ENCODE results near the gene KCNQ1. TPM values are rescaled to one million over a fixed set of nuclear protein-coding genes. Genes with fewer than 3 reads are reported as not detected.
"Not testable (repeated sequence)": the region's sequence is repeated elsewhere in the genome, so short reads cannot be mapped to it uniquely, and the experiment has no call there.

KCNQ1 gene
- total RNA-seq, 2 donors from 2014 or later = 51.4 to 55.8 TPM

DNA sequence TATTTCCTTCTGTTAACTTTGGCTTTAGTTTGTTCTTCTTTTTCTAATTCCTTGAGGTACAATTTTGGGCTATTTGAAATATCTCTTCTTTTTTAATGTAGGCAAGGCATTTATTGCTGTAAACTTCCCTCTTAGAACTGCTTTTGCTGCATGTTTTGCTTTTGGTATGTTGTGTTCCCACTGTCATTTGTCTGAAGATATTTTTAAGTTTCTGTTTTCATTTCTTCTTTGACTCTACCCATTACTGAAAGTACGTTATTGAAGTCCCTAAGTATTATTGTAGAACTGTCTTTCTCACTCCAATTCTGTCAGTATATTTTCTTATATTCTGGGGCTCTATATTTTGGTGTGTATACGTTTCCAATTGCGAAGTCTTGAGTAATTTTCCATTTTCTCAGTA is 177.1 kb downstream of the KCNQ1 start:
- intact Hi-C loops (cut with DNase I) = no loop called here
- no peaks in the 10 kb centered on the region for H3K27me3 ChIP-seq
- H3K36me3 ChIP-seq = no peaks in the 10 kb centered on the region
- no peaks in the 10 kb centered on the region for H3K4me1 ChIP-seq
- no peak for DNase-seq
- H3K9ac ChIP-seq (ENCODE audit: low read depth in 2 of 2, low read length in 2 of 2) = no peak overlapping the region
- no peak overlapping the region for H3K27ac ChIP-seq
- H3K9me3 ChIP-seq = no peaks in the 10 kb centered on the region
- TF ChIP-seq, protein P1, sequence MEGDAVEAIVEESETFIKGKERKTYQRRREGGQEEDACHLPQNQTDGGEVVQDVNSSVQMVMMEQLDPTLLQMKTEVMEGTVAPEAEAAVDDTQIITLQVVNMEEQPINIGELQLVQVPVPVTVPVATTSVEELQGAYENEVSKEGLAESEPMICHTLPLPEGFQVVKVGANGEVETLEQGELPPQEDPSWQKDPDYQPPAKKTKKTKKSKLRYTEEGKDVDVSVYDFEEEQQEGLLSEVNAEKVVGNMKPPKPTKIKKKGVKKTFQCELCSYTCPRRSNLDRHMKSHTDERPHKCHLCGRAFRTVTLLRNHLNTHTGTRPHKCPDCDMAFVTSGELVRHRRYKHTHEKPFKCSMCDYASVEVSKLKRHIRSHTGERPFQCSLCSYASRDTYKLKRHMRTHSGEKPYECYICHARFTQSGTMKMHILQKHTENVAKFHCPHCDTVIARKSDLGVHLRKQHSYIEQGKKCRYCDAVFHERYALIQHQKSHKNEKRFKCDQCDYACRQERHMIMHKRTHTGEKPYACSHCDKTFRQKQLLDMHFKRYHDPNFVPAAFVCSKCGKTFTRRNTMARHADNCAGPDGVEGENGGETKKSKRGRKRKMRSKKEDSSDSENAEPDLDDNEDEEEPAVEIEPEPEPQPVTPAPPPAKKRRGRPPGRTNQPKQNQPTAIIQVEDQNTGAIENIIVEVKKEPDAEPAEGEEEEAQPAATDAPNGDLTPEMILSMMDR (IDR thresholded peaks at IDR 0.05) = no peak
- H3K4me3 ChIP-seq = no peak overlapping the region

DNA sequence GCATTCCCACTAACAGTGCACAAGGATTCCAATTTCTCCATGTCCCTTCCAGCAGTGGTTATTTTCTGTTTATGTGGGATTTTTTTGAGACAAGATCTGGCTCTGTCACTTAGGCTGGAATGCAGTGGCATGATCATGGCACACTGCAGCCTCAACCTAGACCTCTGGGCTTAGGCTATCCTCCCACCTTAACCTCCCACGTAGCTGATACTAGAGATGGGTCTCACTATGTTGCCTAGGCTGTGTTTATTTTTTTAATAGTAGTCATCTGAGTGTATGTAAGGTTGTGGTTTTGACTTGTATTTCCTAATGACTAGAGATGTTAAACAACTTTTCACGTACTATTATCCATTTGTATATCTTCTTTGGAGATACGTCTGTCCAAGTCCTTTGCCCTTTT is 180.4 kb downstream of the KCNQ1 start:
- TF ChIP-seq, protein P1 (IDR thresholded peaks at IDR 0.05) = no peak
- H3K9me3 ChIP-seq = peaks cover 3% of the 10 kb centered on the region
- no peak overlapping the region for H3K4me3 ChIP-seq
- DNase-seq = no peak
- no peaks in the 10 kb centered on the region for H3K27me3 ChIP-seq
- no peaks in the 10 kb centered on the region for H3K4me1 ChIP-seq
- H3K9ac ChIP-seq (ENCODE audit: low read depth in 2 of 2, low read length in 2 of 2) = no peak overlapping the region
- no peaks in the 10 kb centered on the region for H3K36me3 ChIP-seq
- no peak overlapping the region for H3K27ac ChIP-seq
- intact Hi-C loops (cut with DNase I) = no loop called here

DNA sequence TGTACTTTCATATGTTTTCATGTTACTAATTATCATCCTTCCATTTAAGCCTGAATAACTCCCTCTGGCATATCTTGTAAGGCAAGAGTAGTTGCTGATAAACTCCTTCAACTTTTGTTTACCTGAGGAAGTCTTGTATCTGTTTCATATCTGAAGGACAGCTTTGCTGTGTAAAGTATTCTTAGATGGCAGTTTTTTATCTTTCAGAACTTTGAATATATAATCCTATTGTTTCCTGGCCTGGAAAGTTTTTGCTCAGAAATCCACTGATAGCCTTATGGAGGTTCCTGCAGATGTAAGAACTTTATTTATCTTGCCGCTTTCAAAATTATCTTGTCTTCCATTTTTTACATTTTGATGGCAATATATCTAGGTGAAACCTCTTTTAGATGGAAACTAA is 185.9 kb downstream of the KCNQ1 start:
- intact Hi-C loops (cut with DNase I) = no loop called here
- H3K9me3 ChIP-seq = peaks cover 3% of the 10 kb centered on the region
- TF ChIP-seq, protein P1 (IDR thresholded peaks at IDR 0.05) = no peak
- no peak overlapping the region for H3K9ac ChIP-seq (ENCODE audit: low read depth in 2 of 2, low read length in 2 of 2)
- H3K27ac ChIP-seq = no peak overlapping the region
- no peak overlapping the region for H3K4me3 ChIP-seq
- no peaks in the 10 kb centered on the region for H3K36me3 ChIP-seq
- no peak for DNase-seq
- H3K4me1 ChIP-seq = no peaks in the 10 kb centered on the region
- no peaks in the 10 kb centered on the region for H3K27me3 ChIP-seq

DNA sequence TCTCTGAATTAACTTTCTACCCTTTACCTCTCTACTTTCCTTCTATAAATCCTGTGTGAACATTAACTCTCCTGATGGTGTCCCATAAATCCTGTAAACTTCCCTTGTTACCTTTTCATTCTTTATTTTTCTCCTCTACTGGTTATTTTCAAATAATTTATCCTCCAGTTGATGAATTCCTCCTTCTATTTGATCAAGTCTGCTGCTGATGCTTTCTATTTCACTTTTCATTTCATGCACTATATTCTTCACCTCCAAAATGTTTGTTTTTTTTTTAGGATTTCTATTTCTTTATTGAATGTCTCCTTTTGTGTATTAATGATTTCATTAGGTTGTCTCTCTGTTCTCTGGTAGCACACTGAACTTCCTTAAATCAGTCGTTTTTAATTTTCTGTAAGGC is 186.4 kb downstream of the KCNQ1 start:
- intact Hi-C loops (cut with DNase I) = no loop called here
- H3K4me3 ChIP-seq = no peak overlapping the region
- no peaks in the 10 kb centered on the region for H3K4me1 ChIP-seq
- no peak overlapping the region for H3K27ac ChIP-seq
- H3K9me3 ChIP-seq = peaks cover 3% of the 10 kb centered on the region
- H3K9ac ChIP-seq (ENCODE audit: low read depth in 2 of 2, low read length in 2 of 2) = no peak overlapping the region
- H3K27me3 ChIP-seq = no peaks in the 10 kb centered on the region
- TF ChIP-seq, protein P1 (IDR thresholded peaks at IDR 0.05) = no peak
- no peak for DNase-seq
- H3K36me3 ChIP-seq = no peaks in the 10 kb centered on the region

DNA sequence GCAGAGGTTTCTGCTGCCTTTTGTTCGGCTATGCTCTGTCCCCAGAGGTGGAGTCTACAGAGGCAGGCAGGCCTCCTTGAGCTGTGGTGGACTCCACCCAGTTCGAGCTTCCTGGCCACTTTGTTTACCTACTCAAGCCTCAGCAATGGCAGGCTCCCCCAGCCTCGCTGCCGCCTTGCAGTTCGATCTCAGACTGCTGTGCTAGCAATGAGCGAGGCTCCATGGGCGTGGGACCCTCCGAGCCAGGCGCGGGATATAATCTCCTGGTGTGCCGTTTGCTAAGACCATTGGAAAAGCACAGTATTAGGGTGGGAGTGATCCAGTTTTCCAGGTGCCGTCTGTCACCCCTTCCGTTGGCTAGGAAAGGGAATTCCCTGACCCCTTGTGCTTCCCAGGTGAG is 195.0 kb downstream of the KCNQ1 start:
- H3K9ac ChIP-seq (ENCODE audit: low read depth in 2 of 2, low read length in 2 of 2); H3K9me3 ChIP-seq; intact Hi-C loops (cut with DNase I); H3K4me1 ChIP-seq; H3K27ac ChIP-seq; H3K36me3 ChIP-seq; DNase-seq; H3K27me3 ChIP-seq; H3K4me3 ChIP-seq: not testable (repeated sequence)

DNA sequence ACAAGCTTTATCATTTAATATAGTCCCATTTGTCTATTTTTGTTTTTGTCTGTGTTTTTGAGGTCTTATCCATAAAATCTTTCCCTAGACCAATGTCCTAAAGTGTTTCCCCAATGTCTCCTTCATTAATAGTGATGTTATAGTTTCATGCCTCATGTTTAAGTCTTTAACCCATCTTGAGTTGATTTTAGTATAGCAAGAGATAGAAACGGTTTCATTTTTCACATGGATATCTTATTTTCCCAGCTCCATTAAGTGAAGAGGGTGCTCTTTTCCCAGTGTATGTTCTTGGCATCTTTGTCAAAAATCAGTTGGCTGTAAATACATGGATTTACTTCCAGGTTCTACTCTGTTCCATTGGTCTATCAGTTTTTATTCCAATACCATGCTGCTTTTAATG is 196.8 kb downstream of the KCNQ1 start:
- intact Hi-C loops (cut with DNase I) = no loop called here
- H3K4me3 ChIP-seq = no peak overlapping the region
- no peaks in the 10 kb centered on the region for H3K36me3 ChIP-seq
- H3K9ac ChIP-seq (ENCODE audit: low read depth in 2 of 2, low read length in 2 of 2) = no peak overlapping the region
- DNase-seq = no peak
- H3K27ac ChIP-seq = no peak overlapping the region
- TF ChIP-seq, protein P1 (IDR thresholded peaks at IDR 0.05) = no peak
- no peaks in the 10 kb centered on the region for H3K4me1 ChIP-seq
- no peaks in the 10 kb centered on the region for H3K9me3 ChIP-seq
- H3K27me3 ChIP-seq = no peaks in the 10 kb centered on the region
